GM12878 (cell line): ENCODE data around the gene MPC1. TPM values are rescaled to one million over a fixed set of nuclear protein-coding genes. Genes with fewer than 3 reads are reported as not detected.

Experiments
- BACH1 ChIP-seq: fragments of 450-650 bp; IDR thresholded peaks from 2 replicates; pipeline ENCODE4 v1.6.1; 2017; ENCODE audit warnings: mild to moderate bottlenecking, borderline replicate concordance
- BCL11A ChIP-seq: IDR thresholded peaks from 2 replicates; pipeline ENCODE4 v1.6.1; 2011; ENCODE audit warnings: low read depth, low read length
- GATAD2B ChIP-seq: fragments of 450-650 bp; conservative IDR thresholded peaks from 2 replicates; pipeline ENCODE4 v1.6.1; 2017; ENCODE audit warnings: low read depth, mild to moderate bottlenecking, moderate library complexity
- NBN ChIP-seq: fragments of 450-650 bp; IDR thresholded peaks from 2 replicates; pipeline ENCODE4 v1.6.1; 2016
- NRF1 ChIP-seq: conservative IDR thresholded peaks from 2 replicates; pipeline ENCODE4 v1.6.1; 2011; ENCODE audit warnings: mild to moderate bottlenecking, low read depth, low read length, improper control_type of control experiment
- PAX8 ChIP-seq: fragments of 450-650 bp; IDR thresholded peaks from 2 replicates; pipeline ENCODE4 v1.6.1; 2017; ENCODE audit warnings: mild to moderate bottlenecking, moderate library complexity
- POLR2A ChIP-seq: IDR thresholded peaks from 2 replicates; pipeline ENCODE4 v1.6.1; 2011; ENCODE audit warnings: low read depth, mild to moderate bottlenecking, low read length
- SP1 ChIP-seq: IDR thresholded peaks from one replicate; pipeline ENCODE4 v1.6.1; 2011; ENCODE audit warnings: low read depth, low read length
- SREBF2 ChIP-seq: IDR thresholded peaks from 2 replicates; pipeline ENCODE4 v1.6.1; 2012; ENCODE audit warnings: mild to moderate bottlenecking, low read length
- YBX1 ChIP-seq: fragments of 450-650 bp; IDR thresholded peaks from 2 replicates; pipeline ENCODE4 v1.6.1; 2016; ENCODE audit warnings: antibody characterized with exemption
- YY1 ChIP-seq: IDR thresholded peaks from 2 replicates; pipeline ENCODE4 v1.6.1; 2011; ENCODE audit warnings: low read depth, mild to moderate bottlenecking, low read length
- ZNF24 ChIP-seq: fragments of 450-650 bp; IDR thresholded peaks from 2 replicates; pipeline ENCODE4 v1.6.1; 2017; ENCODE audit warnings: antibody characterized with exemption, mild to moderate bottlenecking
- polyA plus RNA-seq, 11 experiments: library from polyadenylated mRNA; depleted of rRNA in 4 of 11; unstranded in 6 of 11; stranded (reverse) in 5 of 11; fragments of >200 nt; fragmentation: Nextera tagmentation in 4 of 11; fragmentation: Illumina TruSeq in 1 of 11; extraction: Ambion mirVana in 4 of 11; extraction: Trizol in 1 of 11; gene quantifications; 1 replicate in 1 of 11; 2 replicates in 10 of 11; pipeline versions ENCODE4 v1.2.1 to v1.2.3, GENCODE V29; 2011 to 2016; ENCODE audit warnings: inconsistent platforms in 2 of 11, missing spikeins in 2 of 11, low read depth in 1 of 11
- total RNA-seq, 4 experiments: library from RNA; depleted of rRNA in 3 of 4; stranded (reverse); fragments of >200 nt in 3 of 4; fragmentation: Illumina TruSeq in 1 of 4; extraction: Trizol in 1 of 4; gene quantifications; 2 replicates each; pipeline versions ENCODE4 v1.2.1 to v1.2.3, GENCODE V29; 2013 to 2021
- TF ChIP-seq, protein P1 (sequence below): fragments of 450-650 bp; IDR thresholded peaks from 2 replicates; pipeline ENCODE4 v1.6.1; 2016; ENCODE audit warnings: mild to moderate bottlenecking
- TF ChIP-seq, protein P2 (sequence below): fragments of 150-350 bp; IDR thresholded peaks from 2 replicates; pipeline ENCODE4 v1.6.1; 2014; ENCODE audit warnings: mild to moderate bottlenecking, low read depth, low read length
- TF ChIP-seq, protein P3 (sequence below): fragments of 450-650 bp; IDR thresholded peaks from 2 replicates; pipeline ENCODE4 v1.6.1; 2017; ENCODE audit warnings: borderline replicate concordance
- TF ChIP-seq, protein P4 (sequence below): IDR thresholded peaks from 2 replicates; pipeline ENCODE4 v1.6.1; 2011; ENCODE audit warnings: borderline replicate concordance, low read depth, mild to moderate bottlenecking, moderate library complexity, low read length; ENCODE audit not compliant: insufficient read depth, poor library complexity, severe bottlenecking
- TF ChIP-seq, protein P5 (sequence below): fragments of 450-650 bp; IDR thresholded peaks from 2 replicates; pipeline ENCODE4 v1.6.1; 2016; ENCODE audit warnings: mild to moderate bottlenecking
- TF ChIP-seq, protein P6 (sequence below): fragments of 450-650 bp; IDR thresholded peaks from 2 replicates; pipeline ENCODE4 v1.6.1; 2017; ENCODE audit warnings: mild to moderate bottlenecking, moderate library complexity

Gene MPC1
- total and polyA plus RNA-seq, 10 of the 15 experiments (the other 5 are each of a cell fraction or from before 2014, with no cell fraction given) = 53.2 to 177 (median 78.8) TPM

DNA sequence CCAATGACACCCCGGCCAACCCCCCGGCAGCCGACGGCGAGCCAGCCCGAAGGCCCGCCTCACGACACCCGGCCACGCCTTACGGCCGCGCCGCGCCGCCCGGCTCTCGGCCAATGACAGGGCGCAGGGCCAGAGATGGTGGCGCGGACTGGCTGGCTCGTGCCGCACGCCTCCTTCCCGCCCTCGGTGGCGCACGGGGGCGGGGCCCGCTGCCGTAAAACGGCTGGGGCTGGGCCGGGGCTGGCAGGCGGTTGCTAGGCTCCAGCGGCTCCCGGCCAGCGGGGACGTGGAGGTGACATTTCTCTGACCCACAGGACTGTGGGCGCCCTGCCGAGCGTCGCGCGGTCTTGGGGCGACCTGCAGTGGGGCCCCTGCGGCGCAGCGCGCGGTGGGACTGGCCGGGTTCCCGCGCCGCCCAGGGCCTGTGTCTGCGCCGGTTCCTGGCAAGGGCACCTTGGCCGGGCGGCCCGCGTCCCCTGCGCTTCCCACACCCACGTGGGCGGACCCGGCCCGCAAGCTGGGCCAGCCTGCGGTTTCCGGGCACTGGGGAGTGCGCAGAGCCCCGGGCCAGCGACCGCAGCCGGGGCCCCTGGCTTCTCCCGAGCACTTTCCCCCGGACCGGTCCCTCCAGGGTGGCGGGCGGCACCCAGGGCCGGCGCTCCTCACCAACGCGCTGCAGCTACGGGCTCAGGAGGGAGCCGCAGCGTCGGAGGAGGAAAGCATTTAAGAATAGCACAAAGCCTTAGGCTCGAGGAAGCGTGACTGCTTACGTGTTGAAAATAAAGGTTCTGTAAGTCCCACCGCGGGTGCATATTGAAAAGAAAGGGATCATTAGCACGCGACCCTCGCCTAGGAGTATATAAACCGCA, at the start of gene MPC1 (continued):
- TF ChIP-seq SREBF2 (no peak), BACH1 (peak; percentile 74; the same call in 1 of the 2 replicates), ZNF24 (no peak), NRF1 (no peak), GATAD2B (peak; percentile 88), PAX8 (no peak), SP1 (peak; percentile 91), YY1 (0 out of 2 replicates have a peak, but pooled peaks have one; percentile 6), YBX1 (no peak), NBN (no peak), POLR2A (peak; percentile 88), BCL11A (no peak)
- TF ChIP-seq, protein P1, sequence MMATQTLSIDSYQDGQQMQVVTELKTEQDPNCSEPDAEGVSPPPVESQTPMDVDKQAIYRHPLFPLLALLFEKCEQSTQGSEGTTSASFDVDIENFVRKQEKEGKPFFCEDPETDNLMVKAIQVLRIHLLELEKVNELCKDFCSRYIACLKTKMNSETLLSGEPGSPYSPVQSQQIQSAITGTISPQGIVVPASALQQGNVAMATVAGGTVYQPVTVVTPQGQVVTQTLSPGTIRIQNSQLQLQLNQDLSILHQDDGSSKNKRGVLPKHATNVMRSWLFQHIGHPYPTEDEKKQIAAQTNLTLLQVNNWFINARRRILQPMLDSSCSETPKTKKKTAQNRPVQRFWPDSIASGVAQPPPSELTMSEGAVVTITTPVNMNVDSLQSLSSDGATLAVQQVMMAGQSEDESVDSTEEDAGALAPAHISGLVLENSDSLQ = peak; percentile 23; the same call in 1 of the 2 replicates
- TF ChIP-seq, protein P2, sequence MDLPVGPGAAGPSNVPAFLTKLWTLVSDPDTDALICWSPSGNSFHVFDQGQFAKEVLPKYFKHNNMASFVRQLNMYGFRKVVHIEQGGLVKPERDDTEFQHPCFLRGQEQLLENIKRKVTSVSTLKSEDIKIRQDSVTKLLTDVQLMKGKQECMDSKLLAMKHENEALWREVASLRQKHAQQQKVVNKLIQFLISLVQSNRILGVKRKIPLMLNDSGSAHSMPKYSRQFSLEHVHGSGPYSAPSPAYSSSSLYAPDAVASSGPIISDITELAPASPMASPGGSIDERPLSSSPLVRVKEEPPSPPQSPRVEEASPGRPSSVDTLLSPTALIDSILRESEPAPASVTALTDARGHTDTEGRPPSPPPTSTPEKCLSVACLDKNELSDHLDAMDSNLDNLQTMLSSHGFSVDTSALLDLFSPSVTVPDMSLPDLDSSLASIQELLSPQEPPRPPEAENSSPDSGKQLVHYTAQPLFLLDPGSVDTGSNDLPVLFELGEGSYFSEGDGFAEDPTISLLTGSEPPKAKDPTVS = no peak
- TF ChIP-seq, protein P3, sequence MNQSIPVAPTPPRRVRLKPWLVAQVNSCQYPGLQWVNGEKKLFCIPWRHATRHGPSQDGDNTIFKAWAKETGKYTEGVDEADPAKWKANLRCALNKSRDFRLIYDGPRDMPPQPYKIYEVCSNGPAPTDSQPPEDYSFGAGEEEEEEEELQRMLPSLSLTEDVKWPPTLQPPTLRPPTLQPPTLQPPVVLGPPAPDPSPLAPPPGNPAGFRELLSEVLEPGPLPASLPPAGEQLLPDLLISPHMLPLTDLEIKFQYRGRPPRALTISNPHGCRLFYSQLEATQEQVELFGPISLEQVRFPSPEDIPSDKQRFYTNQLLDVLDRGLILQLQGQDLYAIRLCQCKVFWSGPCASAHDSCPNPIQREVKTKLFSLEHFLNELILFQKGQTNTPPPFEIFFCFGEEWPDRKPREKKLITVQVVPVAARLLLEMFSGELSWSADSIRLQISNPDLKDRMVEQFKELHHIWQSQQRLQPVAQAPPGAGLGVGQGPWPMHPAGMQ = no peak
- TF ChIP-seq, protein P4, sequence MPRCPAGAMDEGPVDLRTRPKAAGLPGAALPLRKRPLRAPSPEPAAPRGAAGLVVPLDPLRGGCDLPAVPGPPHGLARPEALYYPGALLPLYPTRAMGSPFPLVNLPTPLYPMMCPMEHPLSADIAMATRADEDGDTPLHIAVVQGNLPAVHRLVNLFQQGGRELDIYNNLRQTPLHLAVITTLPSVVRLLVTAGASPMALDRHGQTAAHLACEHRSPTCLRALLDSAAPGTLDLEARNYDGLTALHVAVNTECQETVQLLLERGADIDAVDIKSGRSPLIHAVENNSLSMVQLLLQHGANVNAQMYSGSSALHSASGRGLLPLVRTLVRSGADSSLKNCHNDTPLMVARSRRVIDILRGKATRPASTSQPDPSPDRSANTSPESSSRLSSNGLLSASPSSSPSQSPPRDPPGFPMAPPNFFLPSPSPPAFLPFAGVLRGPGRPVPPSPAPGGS = no peak
- TF ChIP-seq, protein P5, sequence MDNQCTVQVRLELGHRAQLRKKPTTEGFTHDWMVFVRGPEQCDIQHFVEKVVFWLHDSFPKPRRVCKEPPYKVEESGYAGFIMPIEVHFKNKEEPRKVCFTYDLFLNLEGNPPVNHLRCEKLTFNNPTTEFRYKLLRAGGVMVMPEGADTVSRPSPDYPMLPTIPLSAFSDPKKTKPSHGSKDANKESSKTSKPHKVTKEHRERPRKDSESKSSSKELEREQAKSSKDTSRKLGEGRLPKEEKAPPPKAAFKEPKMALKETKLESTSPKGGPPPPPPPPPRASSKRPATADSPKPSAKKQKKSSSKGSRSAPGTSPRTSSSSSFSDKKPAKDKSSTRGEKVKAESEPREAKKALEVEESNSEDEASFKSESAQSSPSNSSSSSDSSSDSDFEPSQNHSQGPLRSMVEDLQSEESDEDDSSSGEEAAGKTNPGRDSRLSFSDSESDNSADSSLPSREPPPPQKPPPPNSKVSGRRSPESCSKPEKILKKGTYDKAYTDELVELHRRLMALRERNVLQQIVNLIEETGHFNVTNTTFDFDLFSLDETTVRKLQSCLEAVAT = no peak
- TF ChIP-seq, protein P6, sequence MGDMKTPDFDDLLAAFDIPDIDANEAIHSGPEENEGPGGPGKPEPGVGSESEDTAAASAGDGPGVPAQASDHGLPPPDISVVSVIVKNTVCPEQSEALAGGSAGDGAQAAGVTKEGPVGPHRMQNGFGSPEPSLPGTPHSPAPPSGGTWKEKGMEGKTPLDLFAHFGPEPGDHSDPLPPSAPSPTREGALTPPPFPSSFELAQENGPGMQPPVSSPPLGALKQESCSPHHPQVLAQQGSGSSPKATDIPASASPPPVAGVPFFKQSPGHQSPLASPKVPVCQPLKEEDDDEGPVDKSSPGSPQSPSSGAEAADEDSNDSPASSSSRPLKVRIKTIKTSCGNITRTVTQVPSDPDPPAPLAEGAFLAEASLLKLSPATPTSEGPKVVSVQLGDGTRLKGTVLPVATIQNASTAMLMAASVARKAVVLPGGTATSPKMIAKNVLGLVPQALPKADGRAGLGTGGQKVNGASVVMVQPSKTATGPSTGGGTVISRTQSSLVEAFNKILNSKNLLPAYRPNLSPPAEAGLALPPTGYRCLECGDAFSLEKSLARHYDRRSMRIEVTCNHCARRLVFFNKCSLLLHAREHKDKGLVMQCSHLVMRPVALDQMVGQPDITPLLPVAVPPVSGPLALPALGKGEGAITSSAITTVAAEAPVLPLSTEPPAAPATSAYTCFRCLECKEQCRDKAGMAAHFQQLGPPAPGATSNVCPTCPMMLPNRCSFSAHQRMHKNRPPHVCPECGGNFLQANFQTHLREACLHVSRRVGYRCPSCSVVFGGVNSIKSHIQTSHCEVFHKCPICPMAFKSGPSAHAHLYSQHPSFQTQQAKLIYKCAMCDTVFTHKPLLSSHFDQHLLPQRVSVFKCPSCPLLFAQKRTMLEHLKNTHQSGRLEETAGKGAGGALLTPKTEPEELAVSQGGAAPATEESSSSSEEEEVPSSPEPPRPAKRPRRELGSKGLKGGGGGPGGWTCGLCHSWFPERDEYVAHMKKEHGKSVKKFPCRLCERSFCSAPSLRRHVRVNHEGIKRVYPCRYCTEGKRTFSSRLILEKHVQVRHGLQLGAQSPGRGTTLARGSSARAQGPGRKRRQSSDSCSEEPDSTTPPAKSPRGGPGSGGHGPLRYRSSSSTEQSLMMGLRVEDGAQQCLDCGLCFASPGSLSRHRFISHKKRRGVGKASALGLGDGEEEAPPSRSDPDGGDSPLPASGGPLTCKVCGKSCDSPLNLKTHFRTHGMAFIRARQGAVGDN = 0 out of 2 replicates have a peak, but pooled peaks have one; percentile 24
